Ureter (tissue), 1 donor: ENCODE results near the gene COL3A1. TPM values are rescaled to one million over a fixed set of nuclear protein-coding genes. Genes with fewer than 3 reads are reported as not detected.

Source experiments
- total RNA-seq: library from RNA; stranded (reverse); gene quantifications from one replicate; pipeline ENCODE4 v1.2.4, GENCODE V29; 2023
- donor health status: DM: yes; HTN: yes; CAD: no.

COL3A1 gene
- total RNA-seq, 1 donor from 2014 or later = 174 TPM

Other genes with a start within 250 kb of the COL3A1 start
- 21.8 TPM for gene COL5A2, start 205.4 kb downstream of the COL3A1 start, total RNA-seq